Measurements from ENCODE around the gene NDUFB10. TPM values are rescaled to one million over a fixed set of nuclear protein-coding genes. Genes with fewer than 3 reads are reported as not detected.
"Not testable (repeated sequence)": the region's sequence is repeated elsewhere in the genome, so short reads cannot be mapped to it uniquely, and the experiment has no call there.

The NDUFB10 gene
- total RNA-seq, 1 donor from 2014 or later, result 737 TPM

DNA sequence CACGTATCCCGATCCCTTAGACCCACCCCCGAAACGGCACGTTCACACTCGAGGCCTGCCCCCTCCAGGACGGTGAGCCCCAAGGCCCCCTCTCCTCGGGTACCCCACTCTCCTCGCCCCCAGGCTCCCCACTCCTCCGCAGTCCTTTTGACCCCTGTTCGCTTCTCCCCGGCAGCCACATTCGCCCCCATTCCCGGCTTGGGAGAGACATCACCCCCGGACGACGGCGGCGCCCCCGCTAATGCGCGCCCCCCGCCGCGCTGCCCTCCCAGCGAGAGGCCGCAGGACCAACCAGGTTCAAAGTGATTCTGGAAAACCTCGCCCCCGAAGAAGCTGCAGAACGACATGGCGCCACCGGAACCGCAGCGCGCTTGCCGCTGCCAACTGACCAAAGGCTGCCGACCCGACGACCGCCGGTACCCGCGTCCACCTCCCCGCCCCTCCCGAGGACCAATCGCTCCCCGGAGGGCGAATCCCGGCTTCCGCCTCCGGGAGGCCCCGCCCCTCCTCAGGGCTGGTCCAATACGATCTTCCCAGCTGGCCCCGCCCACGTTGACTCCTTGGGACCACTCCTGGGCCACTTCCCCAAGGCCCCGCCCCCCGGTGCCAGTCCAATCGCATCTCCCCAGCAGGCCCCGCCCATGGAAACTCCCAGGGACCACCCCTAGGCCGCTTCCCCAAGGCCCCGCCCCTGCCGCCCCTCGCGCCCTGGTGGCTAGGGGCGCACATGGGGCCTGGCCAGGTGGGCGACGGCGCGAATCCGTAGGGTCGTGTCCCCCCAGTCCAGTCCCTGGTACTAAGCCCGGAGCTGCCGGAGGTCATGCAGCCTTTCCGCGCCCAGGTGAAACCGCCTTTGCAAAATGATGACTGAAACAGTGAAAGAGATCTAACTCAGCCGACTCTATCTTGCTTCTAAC lies 16.3 kb upstream of the NDUFB10 start, which contains the start of gene MSRB1:
TSS of gene MSRB1 (minus strand) at position 390 of the 917 bp plus-strand sequence. CDS start at position 347, 43 bp downstream.
- peak; percentile 100 for DNase-seq (ENCODE audit: missing footprints)
- ATAC-seq, result peak; percentile 96
- intact Hi-C loops (cut with DNase I), result no loop called here

DNA sequence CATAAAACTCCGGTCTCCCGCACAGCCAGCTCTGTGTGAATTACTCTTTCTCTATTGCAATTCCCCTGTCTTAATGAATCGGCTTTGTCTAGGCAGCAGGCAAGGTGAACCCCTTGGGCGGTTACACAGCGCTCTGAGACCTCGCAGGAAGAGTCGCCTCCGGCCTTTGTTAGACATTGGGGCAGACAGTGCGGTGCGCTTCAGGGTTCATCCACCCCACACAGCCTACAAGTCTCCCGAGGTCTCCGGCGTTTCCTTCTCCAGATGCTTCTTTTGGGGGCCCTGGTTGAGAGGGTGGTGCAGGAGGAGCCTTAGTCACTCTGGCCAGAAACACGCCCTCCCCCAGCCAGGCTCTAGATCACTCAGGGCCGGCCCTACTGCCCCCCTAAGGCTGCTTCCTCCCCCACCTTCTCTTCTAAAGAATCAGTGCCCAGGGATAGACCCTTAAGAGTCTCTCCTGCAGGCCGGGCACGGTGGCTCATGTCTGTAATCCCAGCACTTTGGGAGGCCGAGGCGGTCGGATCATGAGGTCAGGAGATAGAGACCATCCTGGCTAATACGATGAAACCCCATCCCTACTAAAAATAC lies 14.6 kb upstream of the NDUFB10 start:
- intact Hi-C loops (cut with DNase I), result no loop called here

GRCh38 chr16:1945559-1946391 lies 13.6 kb upstream of the NDUFB10 start:
- DNase-seq (ENCODE audit: missing footprints) (peak; percentile 22), ATAC-seq (no peak)
- intact Hi-C loops (cut with DNase I), result no loop called here

More for the DNA sequence above, 14.6 kb upstream of the NDUFB10 start:
- DNase-seq (ENCODE audit: missing footprints), result peak; percentile 56
- no peak for ATAC-seq

GRCh38 chr16:1946495-1947368 lies 12.6 kb upstream of the NDUFB10 start:
- DNase-seq (ENCODE audit: missing footprints) (peak; percentile 63), ATAC-seq (no peak)
- intact Hi-C loops (cut with DNase I), result no loop called here

DNA sequence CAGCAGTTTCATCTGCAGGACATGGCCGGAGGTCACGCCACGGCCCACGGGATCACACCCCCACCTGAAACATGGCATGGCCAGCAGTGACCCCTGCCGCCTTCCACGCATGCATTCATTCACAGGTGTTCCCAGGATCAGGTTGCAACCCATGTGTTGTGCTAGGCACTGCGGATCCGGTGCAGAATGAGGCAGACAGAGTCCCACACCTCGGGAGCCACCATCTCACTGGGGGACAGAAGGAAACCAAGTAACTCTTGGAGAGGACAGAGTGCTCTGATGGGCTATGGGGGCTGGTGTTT lies 12.0 kb upstream of the NDUFB10 start:
- no peak for ATAC-seq
- intact Hi-C loops (cut with DNase I), result no loop called here

DNA sequence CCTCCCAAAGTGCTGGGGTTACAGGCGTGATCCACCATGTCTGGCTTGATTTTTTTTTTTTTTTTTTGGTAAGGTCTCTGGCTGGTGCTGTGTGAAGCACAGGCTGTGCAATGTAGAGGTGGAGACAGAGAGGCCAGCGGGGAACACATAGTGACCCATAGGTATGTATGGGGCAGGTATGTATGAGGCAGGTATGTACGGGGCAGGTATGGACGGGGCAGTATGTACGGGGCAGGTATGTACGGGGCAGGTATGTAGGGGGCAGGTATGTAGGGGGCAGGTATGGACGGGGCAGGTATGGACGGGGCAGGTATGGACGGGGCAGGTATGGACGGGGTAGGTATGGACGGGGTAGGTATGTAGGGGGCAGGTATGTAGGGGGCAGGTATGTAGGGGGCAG lies 9.8 kb upstream of the NDUFB10 start:
- no peak for ATAC-seq
- intact Hi-C loops (cut with DNase I), result no loop called here
- DNase-seq (ENCODE audit: missing footprints), result peak; percentile 4

More for the DNA sequence above, 12.0 kb upstream of the NDUFB10 start:
- peak; percentile 53 for DNase-seq (ENCODE audit: missing footprints)

- intact Hi-C loops (cut with DNase I), result no loop called here
- ATAC-seq (peak; percentile 8), DNase-seq (ENCODE audit: missing footprints) (peak; percentile 37)
These were observed 9.3 kb upstream of the NDUFB10 start for GRCh38 chr16:1950047-1950446.

GRCh38 chr16:1950559-1950958 lies 8.8 kb upstream of the NDUFB10 start:
- DNase-seq (ENCODE audit: missing footprints) (peak; percentile 60), ATAC-seq (peak; percentile 57)
- intact Hi-C loops (cut with DNase I), result no loop called here

- intact Hi-C loops (cut with DNase I), result no loop called here
- peak; percentile 58 for DNase-seq (ENCODE audit: missing footprints)
- peak; percentile 17 for ATAC-seq
These were observed 5.6 kb upstream of the NDUFB10 start for GRCh38 chr16:1953734-1954133.

DNA sequence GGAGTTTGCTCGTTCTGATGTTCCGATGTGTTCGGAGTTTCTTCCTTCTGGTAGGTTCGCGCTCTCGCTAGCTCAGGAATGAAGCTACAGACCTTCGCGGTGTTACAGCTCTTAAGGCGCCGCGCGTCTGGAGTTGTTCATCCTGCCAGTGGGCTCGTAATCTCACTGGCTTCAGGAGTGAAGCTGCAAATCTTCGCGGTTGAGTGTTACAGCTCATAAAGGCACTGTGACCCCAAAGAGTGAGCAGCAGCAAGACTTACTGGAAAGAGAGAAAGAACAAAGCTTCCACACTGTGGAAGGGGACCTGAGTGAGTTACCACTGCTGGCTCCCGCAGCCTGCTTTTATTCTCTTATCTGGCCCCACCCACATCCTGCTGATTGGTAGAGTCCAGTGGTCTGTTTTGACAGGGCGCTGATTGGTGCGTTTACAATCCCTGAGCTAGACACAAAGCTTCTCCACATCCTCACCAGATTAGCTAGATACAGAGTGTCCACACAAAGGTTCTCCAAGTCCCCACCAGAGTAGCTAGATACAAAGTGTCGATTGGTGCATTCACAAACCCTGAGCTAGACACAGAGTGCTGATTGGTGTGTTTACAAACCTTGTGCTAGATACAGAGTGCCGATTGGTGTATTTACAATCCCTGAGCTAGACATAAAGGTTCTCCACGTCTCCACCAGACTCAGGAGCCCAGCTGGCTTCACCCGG lies 1.8 kb upstream of the NDUFB10 start:
- intact Hi-C loops (cut with DNase I); ATAC-seq: not testable (repeated sequence)
- peak; percentile 32 for DNase-seq (ENCODE audit: missing footprints)

DNA sequence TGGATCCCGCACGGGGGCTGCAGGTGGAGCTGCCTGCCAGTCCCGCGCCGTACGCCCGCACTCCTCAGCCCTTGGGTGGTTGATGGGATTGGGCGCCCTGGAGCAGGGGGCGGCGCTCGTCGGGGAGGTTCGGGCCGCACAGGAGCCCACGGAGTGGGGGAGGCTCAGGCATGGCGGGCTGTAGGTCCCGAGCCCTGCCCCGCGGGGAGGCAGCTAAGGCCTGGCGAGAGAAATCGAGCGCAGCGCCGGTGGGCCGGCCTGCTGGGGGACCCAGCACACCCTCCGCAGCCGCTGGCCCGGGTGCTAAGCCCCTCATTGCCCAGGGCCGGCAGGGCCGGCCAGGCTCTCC lies 1.2 kb upstream of the NDUFB10 start:
- ATAC-seq; intact Hi-C loops (cut with DNase I): not testable (repeated sequence)

DNA sequence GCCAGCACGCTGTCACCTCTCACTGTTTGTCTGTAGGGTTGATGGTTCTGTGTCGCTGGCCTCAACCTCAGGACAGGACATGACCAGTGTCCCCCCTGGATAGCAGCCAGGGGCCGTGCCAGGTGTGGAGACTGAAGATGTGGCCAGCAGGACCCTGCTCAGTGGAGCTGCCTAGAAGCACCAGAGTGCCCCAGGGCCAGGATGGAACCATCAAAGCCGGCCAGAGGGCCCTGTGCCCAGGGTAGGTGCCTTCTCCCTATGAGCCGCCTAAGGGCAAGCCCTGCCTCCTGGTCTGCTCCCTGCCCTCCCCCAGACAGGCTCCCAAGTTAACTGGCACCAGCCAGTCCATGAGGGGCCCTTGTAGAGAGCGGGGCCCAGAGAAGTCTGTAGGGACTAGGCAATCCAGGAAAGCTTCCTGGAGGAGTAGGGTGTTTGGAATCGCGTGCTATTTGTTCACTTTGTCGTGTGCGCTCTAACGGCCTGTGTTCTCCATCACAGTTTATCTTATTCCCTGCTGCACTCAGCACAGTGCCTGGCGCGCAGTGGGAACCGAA lies 546 bp upstream of the NDUFB10 start:
- no peak for ATAC-seq
- intact Hi-C loops (cut with DNase I), result no loop called here
- no peak for DNase-seq (ENCODE audit: missing footprints)

More for the DNA sequence above, 1.2 kb upstream of the NDUFB10 start:
- DNase-seq (ENCODE audit: missing footprints), result peak; percentile 34

DNA sequence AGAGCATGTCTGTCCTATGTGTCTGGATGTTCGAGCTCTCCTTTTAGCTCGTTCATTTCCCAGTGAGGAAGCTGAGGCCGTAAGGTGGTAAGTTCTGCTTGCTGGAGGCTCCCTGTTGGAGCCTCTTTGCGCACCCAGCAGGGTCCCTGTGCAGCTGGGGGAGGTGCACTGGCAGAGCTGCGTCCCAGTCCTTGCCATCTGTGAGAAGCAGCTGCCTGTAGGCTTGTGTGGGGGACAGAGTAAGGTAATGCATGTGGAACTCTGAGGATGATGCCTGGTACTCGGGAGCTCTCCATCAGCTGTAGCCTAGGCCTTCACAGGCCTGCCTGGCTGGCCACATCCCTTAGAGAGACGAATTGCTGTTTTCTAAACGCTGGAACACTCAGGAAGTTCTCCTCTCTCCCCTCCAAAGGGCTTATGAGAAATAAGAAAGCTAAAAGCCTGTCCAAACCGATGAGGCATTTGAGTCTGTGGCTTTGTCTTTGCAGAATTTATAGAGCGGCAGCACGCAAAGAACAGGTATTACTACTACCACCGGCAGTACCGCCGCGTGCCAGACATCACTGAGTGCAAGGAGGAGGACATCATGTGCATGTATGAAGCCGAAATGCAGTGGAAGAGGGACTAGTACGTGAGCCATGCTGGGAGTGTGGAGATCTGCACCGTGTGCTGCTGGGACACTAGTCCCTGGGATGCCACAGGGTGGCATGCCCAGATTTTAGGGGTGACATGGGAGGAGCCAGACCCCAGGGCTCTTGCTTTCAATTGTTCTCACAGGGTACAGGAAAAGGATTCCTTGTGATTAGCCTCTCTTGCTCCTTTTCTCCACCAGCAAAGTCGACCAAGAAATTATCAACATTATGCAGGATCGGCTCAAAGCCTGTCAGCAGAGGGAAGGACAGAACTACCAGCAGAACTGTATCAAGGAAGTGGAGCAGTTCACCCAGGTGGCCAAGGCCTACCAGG lies 1.6 kb downstream of the NDUFB10 start:
- no peak for DNase-seq (ENCODE audit: missing footprints)
- no peak for ATAC-seq

GRCh38 chr16:1961651-1962067 lies 2.3 kb downstream of the NDUFB10 start:
- DNase-seq (ENCODE audit: missing footprints), result no peak
- ATAC-seq, result no peak
- intact Hi-C loops (cut with DNase I), result loop anchor here (5.0 kb wide), 1 partner anchor 251 kb away; the partner anchor contains the start of genes BRICD5 and PGP

More for the DNA sequence above, 1.6 kb downstream of the NDUFB10 start:
- intact Hi-C loops (cut with DNase I), result loop anchor here (5.0 kb wide), 1 partner anchor 251 kb away; the partner anchor contains the start of genes BRICD5 and PGP

- DNase-seq (ENCODE audit: missing footprints); ATAC-seq: not testable (repeated sequence)
- intact Hi-C loops (cut with DNase I), result loop anchor here (5.0 kb wide), 1 partner anchor 250 kb away; the partner anchor contains the start of genes BRICD5 and PGP
These were observed 3.1 kb downstream of the NDUFB10 start for GRCh38 chr16:1962161-1963153.

Measured in Right ventricle myocardium inferior (tissue), 1 donor.